Endothelial cell of umbilical vein (primary cell): ENCODE measurements around the gene SRGAP1.

ENCODE experiments used
- CTCF ChIP-seq, 2 donors: IDR thresholded peaks; 1 replicate in 1 of 2; 2 replicates in 1 of 2; pipeline ENCODE4 v1.5.1; 2011; ENCODE audit warnings: low read length in 2 of 2, mild to moderate bottlenecking in 2 of 2, moderate library complexity in 2 of 2, control low read depth in 1 of 2, inconsistent platforms in 1 of 2, low read depth in 1 of 2; ENCODE audit not compliant: insufficient read depth in 1 of 2; ENCODE audit errors: extremely low read depth in 1 of 2
- POLR2A ChIP-seq: IDR thresholded peaks from 2 replicates; pipeline ENCODE4 v1.6.1; 2012; ENCODE audit warnings: low read depth, mild to moderate bottlenecking, control low read depth, low read length
- TF ChIP-seq, protein P1 (sequence below): IDR thresholded peaks from 2 replicates; pipeline ENCODE4 v1.6.1; 2011; ENCODE audit not compliant: insufficient read depth, insufficient read length

GRCh38 chr12:64170024-64170423 is 325.5 kb downstream of the SRGAP1 start:
- TF ChIP-seq POLR2A (no peak), CTCF (IDR thresholded peaks at IDR 0.05; ENCODE audit: extremely low read depth in 1 of 2, insufficient read depth in 1 of 2, low read depth in 1 of 2, low read length in 2 of 2) (no peak)
- TF ChIP-seq, protein P1, sequence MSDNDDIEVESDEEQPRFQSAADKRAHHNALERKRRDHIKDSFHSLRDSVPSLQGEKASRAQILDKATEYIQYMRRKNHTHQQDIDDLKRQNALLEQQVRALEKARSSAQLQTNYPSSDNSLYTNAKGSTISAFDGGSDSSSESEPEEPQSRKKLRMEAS = no peak
